IMR-90 (cell line): ENCODE results near the gene EIF4A3. TPM values are rescaled to one million over a fixed set of nuclear protein-coding genes. Genes with fewer than 3 reads are reported as not detected.

Source experiments
- microRNA-seq, 2 experiments: library from miRNA; stranded (forward) in 1 of 2; unstranded in 1 of 2; fragments of 10-50 nt in 1 of 2; fragments of <30 nt in 1 of 2; gene quantifications in 1 of 2; microRNA quantifications in 1 of 2; one replicate each; pipeline versions ENCODE3 to v1.1.0; 2013 to 2020; ENCODE audit not compliant: insufficient read depth in 1 of 2, insufficient read length in 1 of 2, unreplicated experiment in 1 of 2
- polyA plus RNA-seq, 3 experiments: library from polyadenylated mRNA; depleted of rRNA; stranded (reverse); fragments of >200 nt; gene quantifications; 2 replicates each; pipeline ENCODE4 v1.2.3, GENCODE V29; 2012; ENCODE audit warnings: low replicate concordance in 1 of 3
- small RNA-seq, 5 experiments: library from RNA; depleted of rRNA; stranded (forward); fragments of <200 nt; gene quantifications; one replicate each; pipeline ENCODE3, GENCODE V24; 2012
- total RNA-seq: library from RNA; depleted of rRNA; stranded (reverse); fragments of >200 nt; gene quantifications from 2 replicates; pipeline ENCODE4 v1.2.3, GENCODE V29; 2012; rRNA removed

Gene EIF4A3
- total and polyA plus RNA-seq, 2 of the 4 experiments (the other 2 are of a cell fraction), result 85.3 to 97.1 TPM

Small RNA genes within 50 kb of the gene (microRNA-seq; reads per million reads assigned to microRNA genes)
- gene AC087741.2 (ENCODE audit: insufficient read depth, insufficient read length) (not detected), gene MIR1268B (ENCODE audit: insufficient read depth in 1 of 2, insufficient read length in 1 of 2, unreplicated experiment in 1 of 2) (0 reads per million in 2 experiments)

Small RNA genes within 50 kb of the gene (small RNA-seq; reads per million reads assigned to genes)
- gene AC087741.2, result 0 reads per million in 5 experiments
- 0 reads per million in 5 experiments for gene MIR1268B

Other genes starting within 250 kb of the EIF4A3 start
- 14.4 and 16.7 TPM in 2 replicates for gene TBC1D16, start 111.3 kb downstream of the EIF4A3 start, total RNA-seq
- gene TBC1D16, start 111.3 kb downstream of the EIF4A3 start, polyA plus RNA-seq (2012; rRNA removed), result 9.2 and 10.1 TPM in 2 replicates
- 0.90 and 1.9 TPM in 2 replicates for gene CCDC40, start 110.5 kb downstream of the EIF4A3 start, total RNA-seq
- gene CCDC40, start 110.5 kb downstream of the EIF4A3 start, polyA plus RNA-seq (2012; rRNA removed), result 3.8 and 4.7 TPM in 2 replicates
- 2.2 and 3.3 TPM in 2 replicates for gene GAA, start 45.5 kb downstream of the EIF4A3 start, total RNA-seq
- gene GAA, start 45.5 kb downstream of the EIF4A3 start, polyA plus RNA-seq (2012; rRNA removed), result 14.0 and 14.8 TPM in 2 replicates
- not detected in 2 replicates for gene CARD14, start 22.9 kb upstream of the EIF4A3 start, total RNA-seq
- not detected in 2 replicates for gene CARD14, start 22.9 kb upstream of the EIF4A3 start, polyA plus RNA-seq (2012; rRNA removed)
- 3.0 and 3.9 TPM in 2 replicates for gene SGSH, start 73.2 kb upstream of the EIF4A3 start, total RNA-seq
- 41.5 TPM in 2 replicates for gene SGSH, start 73.2 kb upstream of the EIF4A3 start, polyA plus RNA-seq (2012; rRNA removed)
- 2.2 and 3.2 TPM in 2 replicates for gene SLC26A11, start 73.3 kb upstream of the EIF4A3 start, total RNA-seq
- gene SLC26A11, start 73.3 kb upstream of the EIF4A3 start, polyA plus RNA-seq (2012; rRNA removed), result 15.6 and 17.2 TPM in 2 replicates
- 36.0 and 37.5 TPM in 2 replicates for gene RNF213, start 113.7 kb upstream of the EIF4A3 start, total RNA-seq
- 20.8 and 23.4 TPM in 2 replicates for gene RNF213, start 113.7 kb upstream of the EIF4A3 start, polyA plus RNA-seq (2012; rRNA removed)